NT2/D1 (cell line): ENCODE measurements around the gene ABLIM2.

Source experiments
- DNase-seq: peaks from one replicate; pipeline ENCODE4 v3.0.0-alpha.2; 2011; ENCODE audit warnings: low read depth, low spot score
- H3K27me3 ChIP-seq: 2 replicates; pipeline ENCODE4 v1.6.0; 2011; ENCODE audit warnings: mild to moderate bottlenecking; ENCODE audit not compliant: insufficient read length, insufficient read depth
- H3K36me3 ChIP-seq: 2 replicates; pipeline ENCODE4 v1.6.1; 2011; ENCODE audit warnings: mild to moderate bottlenecking, low read length, mixed read lengths; ENCODE audit not compliant: insufficient read depth, insufficient read length
- H3K4me1 ChIP-seq: 2 replicates; pipeline ENCODE4 v1.5.1; 2011; ENCODE audit not compliant: insufficient read depth, insufficient read length
- H3K4me3 ChIP-seq: 2 replicates; pipeline ENCODE4 v1.5.1; 2011; ENCODE audit warnings: low read depth; ENCODE audit not compliant: insufficient read length
- H3K9ac ChIP-seq: 2 replicates; pipeline ENCODE4 v1.6.0; 2011; ENCODE audit warnings: low read depth; ENCODE audit not compliant: insufficient read length
- H3K9me3 ChIP-seq: 2 replicates; pipeline ENCODE4 v1.5.1; 2011; ENCODE audit warnings: mild to moderate bottlenecking, low read length; ENCODE audit not compliant: insufficient read depth
- SUZ12 ChIP-seq: IDR thresholded peaks from 2 replicates; pipeline ENCODE4 v1.6.1; 2011; ENCODE audit not compliant: insufficient read length, insufficient read depth; ENCODE audit errors: extremely low read depth
- YY1 ChIP-seq: IDR thresholded peaks from 2 replicates; pipeline ENCODE4 v1.6.1; 2011; ENCODE audit not compliant: insufficient read length, insufficient read depth
- ZNF274 ChIP-seq: IDR thresholded peaks from 2 replicates; pipeline ENCODE4 v1.6.1; 2011; ENCODE audit warnings: mild to moderate bottlenecking, low read depth, low read length

Gene ABLIM2

DNA sequence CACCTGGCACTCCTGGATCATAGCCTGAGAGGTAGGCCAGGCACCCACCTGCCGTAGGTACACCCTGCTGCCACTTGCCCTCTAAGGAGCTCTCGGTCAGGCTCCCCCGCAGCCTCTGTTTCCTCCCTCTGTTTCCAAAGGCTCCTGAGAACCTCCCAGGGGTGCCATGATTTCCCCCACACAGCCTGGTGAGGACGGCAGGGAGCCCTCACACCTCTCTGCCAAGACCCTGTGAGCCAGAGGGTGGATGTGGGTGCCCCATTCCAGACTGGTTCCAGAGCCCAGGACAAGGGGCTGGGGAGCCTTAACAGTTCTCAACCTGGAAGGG, 1.6 kb upstream of the ABLIM2 start:
- no peak for DNase-seq
- Histone ChIP-seq H3K9ac (no peak overlapping the region), H3K4me1 (peaks cover 7% of the 10 kb centered on the region), H3K9me3 (no peaks in the 10 kb centered on the region), H3K4me3 (no peak overlapping the region), H3K27me3 (peaks cover 64% of the 10 kb centered on the region), H3K36me3 (no peaks in the 10 kb centered on the region)
- no peak for TF ChIP-seq SUZ12
- TF ChIP-seq ZNF274: no peak
- no peak for TF ChIP-seq YY1

DNA sequence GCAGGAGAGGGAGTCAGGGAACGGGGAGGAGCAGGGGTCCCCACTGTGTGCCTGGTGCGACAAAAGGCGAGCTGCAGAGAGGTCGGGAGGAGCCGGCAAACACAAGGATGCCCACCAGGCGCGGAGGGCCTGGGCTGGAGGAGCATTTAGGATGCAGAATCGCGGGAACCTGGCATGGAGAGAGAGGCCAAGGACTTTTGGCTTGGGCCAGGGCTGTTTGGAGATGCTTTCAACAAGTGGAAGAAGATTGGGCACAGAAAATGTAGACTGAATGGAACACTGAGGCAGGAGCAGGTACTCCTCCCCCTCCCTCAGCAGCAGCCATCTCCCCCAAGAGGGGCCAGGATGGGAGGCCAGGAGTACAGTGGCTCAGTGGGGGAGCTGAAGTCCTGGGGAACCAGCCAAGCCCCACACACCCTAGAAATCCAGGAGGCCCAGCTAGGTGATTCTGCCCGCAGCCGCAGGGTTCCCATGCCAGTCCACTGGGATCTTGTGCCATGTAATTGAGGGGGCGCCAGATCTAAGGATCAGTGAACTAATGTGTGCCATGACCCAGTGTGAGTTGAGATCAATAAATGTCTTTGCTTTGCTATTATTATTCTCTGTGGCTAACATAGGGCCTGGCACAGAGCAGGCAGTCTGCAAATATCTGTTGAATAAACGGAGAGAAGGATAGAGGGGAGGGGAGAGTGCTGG, 1.1 kb upstream of the ABLIM2 start:
- Histone ChIP-seq H3K27me3 (peaks cover 64% of the 10 kb centered on the region), H3K4me1 (peaks cover 7% of the 10 kb centered on the region), H3K9me3 (no peaks in the 10 kb centered on the region), H3K9ac (peak overlapping the region; percentile 90), H3K4me3 (peak overlapping the region; percentile 73), H3K36me3 (no peaks in the 10 kb centered on the region)
- DNase-seq: no peak
- no peak for TF ChIP-seq ZNF274
- TF ChIP-seq YY1: no peak
- peak; percentile 91 for TF ChIP-seq SUZ12

DNA sequence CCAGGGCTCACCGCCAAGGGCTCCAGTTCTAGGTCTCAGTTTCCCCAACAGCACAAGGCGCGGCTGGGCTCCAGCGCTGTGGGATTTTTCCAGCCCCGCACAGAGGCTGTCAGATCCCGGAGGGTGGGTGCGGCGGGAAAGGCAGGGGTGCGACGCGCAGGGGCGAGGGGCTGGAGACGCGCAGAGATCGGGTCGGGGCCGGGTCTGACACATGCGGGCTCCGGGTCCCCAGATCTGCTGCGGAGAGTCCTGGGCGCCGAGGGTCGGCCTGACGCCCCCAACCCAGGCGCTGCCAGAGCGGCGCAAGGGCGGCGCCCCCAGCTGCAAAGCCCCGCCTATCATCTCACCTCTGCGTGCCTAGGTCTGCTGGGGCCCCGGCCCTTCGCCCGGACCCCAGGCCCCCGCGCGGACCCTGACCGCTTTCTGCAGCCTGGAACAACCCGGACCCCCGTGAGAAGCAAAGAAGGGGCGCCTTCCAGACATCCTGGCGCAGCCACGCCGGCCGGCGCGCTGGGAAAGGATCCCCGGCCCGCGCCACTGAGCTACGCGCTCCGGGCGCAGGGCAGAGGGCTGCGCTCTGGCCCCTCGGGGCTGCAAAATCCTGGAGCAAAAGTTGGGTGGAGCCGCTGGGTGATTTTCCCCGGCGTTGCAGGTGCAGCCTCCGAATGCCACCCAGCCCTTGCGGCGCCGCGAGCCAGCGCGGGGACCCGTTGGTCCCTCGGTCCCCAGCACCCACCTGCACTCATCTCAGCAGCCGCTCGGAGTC, 486 bp downstream of the ABLIM2 start:
- no peaks in the 10 kb centered on the region for H3K9me3 ChIP-seq
- no peak for DNase-seq
- H3K9ac ChIP-seq: peak overlapping the region; percentile 71

DNA sequence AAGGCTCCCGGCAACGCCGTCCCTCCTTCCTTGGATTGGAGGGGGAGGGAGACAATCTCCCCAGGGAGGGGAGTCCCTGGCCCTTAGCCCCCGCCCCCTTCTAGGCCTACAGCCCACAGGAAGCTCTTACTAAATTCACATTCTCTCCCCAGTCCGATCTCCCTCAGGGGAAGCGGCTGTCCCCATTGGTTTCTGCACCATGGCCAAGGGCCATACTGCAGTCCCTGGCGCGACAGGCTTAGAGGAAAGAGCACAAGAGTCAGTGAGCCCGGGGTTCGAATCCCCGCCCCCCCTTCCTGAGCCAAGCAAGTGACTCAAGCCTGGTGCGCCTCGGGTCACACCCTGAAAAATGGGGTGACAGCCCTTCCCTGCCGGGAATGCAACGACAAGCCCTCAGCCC, 1.1 kb downstream of the ABLIM2 start:
- Histone ChIP-seq H3K36me3 (no peaks in the 10 kb centered on the region), H3K9me3 (no peaks in the 10 kb centered on the region), H3K27me3 (peaks cover 64% of the 10 kb centered on the region), H3K4me3 (peak overlapping the region; percentile 61), H3K9ac (no peak overlapping the region), H3K4me1 (peaks cover 7% of the 10 kb centered on the region)
- TF ChIP-seq ZNF274: no peak
- TF ChIP-seq SUZ12: peak; percentile 2
- TF ChIP-seq YY1: no peak
- no peak for DNase-seq

More for the DNA sequence above, 486 bp downstream of the ABLIM2 start:
- TF ChIP-seq SUZ12 (no peak), YY1 (no peak), ZNF274 (no peak)
- Histone ChIP-seq H3K27me3 (peaks cover 64% of the 10 kb centered on the region), H3K4me3 (peak overlapping the region; percentile 61), H3K36me3 (no peaks in the 10 kb centered on the region), H3K4me1 (peaks cover 7% of the 10 kb centered on the region)

DNA sequence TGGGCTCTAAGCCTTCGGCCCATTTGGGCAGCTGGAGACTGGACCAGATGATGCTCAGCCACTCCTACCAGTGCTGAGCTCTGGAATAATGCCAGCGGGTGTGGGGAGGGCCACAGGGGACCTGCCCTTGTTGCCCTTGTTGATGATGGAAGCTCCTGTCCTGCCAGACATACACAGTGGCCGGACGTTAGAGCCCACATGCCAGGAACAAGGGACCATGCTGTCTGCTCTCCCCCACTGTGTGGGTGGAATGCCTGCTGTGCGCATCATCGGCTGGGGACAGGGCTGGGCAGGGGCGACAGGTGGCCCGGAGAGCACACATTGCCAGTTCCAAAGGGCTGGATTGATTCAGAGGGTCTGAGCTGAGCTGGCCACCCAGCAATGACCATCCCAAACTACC, 2.0 kb downstream of the ABLIM2 start:
- H3K4me3 ChIP-seq: no peak overlapping the region
- no peak overlapping the region for H3K9ac ChIP-seq
- TF ChIP-seq YY1: no peak
- TF ChIP-seq SUZ12: no peak
- TF ChIP-seq ZNF274: no peak
- H3K27me3 ChIP-seq: peaks cover 57% of the 10 kb centered on the region
- no peaks in the 10 kb centered on the region for H3K9me3 ChIP-seq
- peaks cover 7% of the 10 kb centered on the region for H3K4me1 ChIP-seq
- no peaks in the 10 kb centered on the region for H3K36me3 ChIP-seq
- no peak for DNase-seq

DNA sequence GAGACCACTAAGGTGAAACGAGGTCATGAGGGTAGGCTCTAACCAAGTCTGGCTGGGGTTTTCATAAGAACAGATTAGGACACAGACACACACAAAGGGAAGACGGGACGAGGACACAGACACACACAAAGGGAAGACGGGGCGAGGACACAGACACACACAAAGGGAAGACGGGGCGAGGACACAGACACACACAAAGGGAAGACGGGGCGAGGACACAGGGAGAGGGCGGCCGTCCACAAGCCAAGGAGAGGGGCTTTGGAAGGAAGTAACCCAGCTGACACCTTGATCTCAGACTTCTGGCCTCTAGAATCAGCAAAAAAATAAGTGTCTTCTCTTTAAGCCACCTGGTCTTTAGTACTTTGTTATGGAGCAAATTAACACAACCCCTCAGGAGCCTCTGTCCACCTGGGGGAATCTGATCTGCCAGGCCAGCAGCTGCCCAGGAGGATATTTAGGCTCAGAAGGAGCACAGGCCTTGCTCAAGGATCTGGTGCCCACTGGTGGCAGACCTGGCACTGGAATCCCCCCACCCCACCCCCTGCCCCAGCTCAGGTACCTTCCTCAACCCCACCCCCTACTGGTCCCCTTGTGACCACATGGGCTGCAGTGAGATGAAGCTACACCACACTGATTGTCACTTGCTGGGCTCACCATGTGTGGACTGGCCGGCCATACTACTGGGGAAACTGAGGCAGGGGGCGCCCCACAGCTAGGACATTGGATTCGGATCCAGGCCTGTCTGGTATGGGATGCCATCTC, 2.8 kb downstream of the ABLIM2 start:
- peaks cover 10% of the 10 kb centered on the region for H3K4me1 ChIP-seq

DNA sequence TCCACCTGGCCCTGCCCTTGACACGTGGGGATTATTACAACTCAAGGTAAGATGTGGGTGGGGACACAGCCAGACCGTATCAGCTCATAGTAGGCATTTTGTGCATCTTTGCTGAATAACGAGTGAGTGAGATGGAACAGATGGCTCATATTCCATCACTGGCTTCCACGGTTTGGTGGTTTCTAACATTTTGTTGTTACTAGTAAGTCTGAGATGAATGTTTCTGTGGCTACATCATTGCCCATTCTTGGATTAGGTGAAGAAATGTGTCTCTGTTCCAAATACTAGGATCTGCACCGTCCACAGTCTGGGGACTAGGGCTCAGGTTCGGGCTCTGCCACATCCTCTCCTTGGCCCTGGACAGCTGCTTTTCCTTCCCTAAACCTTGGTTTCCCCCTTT, 3.6 kb downstream of the ABLIM2 start:
- Histone ChIP-seq H3K9ac (no peak overlapping the region), H3K9me3 (no peaks in the 10 kb centered on the region), H3K36me3 (no peaks in the 10 kb centered on the region), H3K4me3 (no peak overlapping the region), H3K4me1 (peaks cover 18% of the 10 kb centered on the region), H3K27me3 (peaks cover 42% of the 10 kb centered on the region)
- no peak for DNase-seq
- TF ChIP-seq SUZ12 (no peak), ZNF274 (no peak), YY1 (no peak)

More for the DNA sequence above, 2.8 kb downstream of the ABLIM2 start:
- Histone ChIP-seq H3K4me3 (no peak overlapping the region), H3K9me3 (no peaks in the 10 kb centered on the region), H3K27me3 (peaks cover 50% of the 10 kb centered on the region), H3K9ac (no peak overlapping the region), H3K36me3 (no peaks in the 10 kb centered on the region)
- TF ChIP-seq YY1: no peak
- TF ChIP-seq ZNF274: no peak
- no peak for TF ChIP-seq SUZ12
- DNase-seq: no peak
